Endothelial cell of umbilical vein (primary cell): ENCODE data around the gene NUCKS1.

Experiments
- CTCF ChIP-seq, 2 donors: IDR thresholded peaks; 1 replicate in 1 of 2; 2 replicates in 1 of 2; pipeline ENCODE4 v1.5.1; 2011; ENCODE audit warnings: low read length in 2 of 2, mild to moderate bottlenecking in 2 of 2, moderate library complexity in 2 of 2, control low read depth in 1 of 2, inconsistent platforms in 1 of 2, low read depth in 1 of 2; ENCODE audit not compliant: insufficient read depth in 1 of 2; ENCODE audit errors: extremely low read depth in 1 of 2
- EZH2 ChIP-seq: IDR thresholded peaks from 2 replicates; pipeline ENCODE4 v1.6.1; 2012; ENCODE audit warnings: borderline replicate concordance, low read depth, mild to moderate bottlenecking, moderate library complexity, low read length, inconsistent platforms; ENCODE audit not compliant: severe bottlenecking
- FOS ChIP-seq: IDR thresholded peaks from 2 replicates; pipeline ENCODE4 v1.6.1; 2011; ENCODE audit warnings: mild to moderate bottlenecking, low read length, moderate library complexity, borderline replicate concordance; ENCODE audit not compliant: insufficient read depth
- GATA2 ChIP-seq: IDR thresholded peaks from 2 replicates; pipeline ENCODE4 v1.7.0; 2011; ENCODE audit warnings: low read depth, mild to moderate bottlenecking, moderate library complexity, mixed read lengths, low read length; ENCODE audit not compliant: insufficient read length, insufficient read depth
- MAX ChIP-seq: IDR thresholded peaks from 2 replicates; pipeline ENCODE4 v1.6.1; 2011; ENCODE audit not compliant: insufficient read depth, insufficient read length
- MYC ChIP-seq: IDR thresholded peaks from one replicate; pipeline ENCODE4 v1.6.1; 2011; ENCODE audit warnings: mild to moderate bottlenecking, low read depth, low read length
- POLR2A ChIP-seq: IDR thresholded peaks from 2 replicates; pipeline ENCODE4 v1.6.1; 2012; ENCODE audit warnings: low read depth, mild to moderate bottlenecking, control low read depth, low read length
- POLR2AphosphoS5 ChIP-seq: IDR thresholded peaks from 2 replicates; pipeline ENCODE4 v1.6.1; 2012; ENCODE audit warnings: low read depth, mild to moderate bottlenecking, control low read depth, low read length, moderate library complexity; ENCODE audit not compliant: insufficient read depth

DNA sequence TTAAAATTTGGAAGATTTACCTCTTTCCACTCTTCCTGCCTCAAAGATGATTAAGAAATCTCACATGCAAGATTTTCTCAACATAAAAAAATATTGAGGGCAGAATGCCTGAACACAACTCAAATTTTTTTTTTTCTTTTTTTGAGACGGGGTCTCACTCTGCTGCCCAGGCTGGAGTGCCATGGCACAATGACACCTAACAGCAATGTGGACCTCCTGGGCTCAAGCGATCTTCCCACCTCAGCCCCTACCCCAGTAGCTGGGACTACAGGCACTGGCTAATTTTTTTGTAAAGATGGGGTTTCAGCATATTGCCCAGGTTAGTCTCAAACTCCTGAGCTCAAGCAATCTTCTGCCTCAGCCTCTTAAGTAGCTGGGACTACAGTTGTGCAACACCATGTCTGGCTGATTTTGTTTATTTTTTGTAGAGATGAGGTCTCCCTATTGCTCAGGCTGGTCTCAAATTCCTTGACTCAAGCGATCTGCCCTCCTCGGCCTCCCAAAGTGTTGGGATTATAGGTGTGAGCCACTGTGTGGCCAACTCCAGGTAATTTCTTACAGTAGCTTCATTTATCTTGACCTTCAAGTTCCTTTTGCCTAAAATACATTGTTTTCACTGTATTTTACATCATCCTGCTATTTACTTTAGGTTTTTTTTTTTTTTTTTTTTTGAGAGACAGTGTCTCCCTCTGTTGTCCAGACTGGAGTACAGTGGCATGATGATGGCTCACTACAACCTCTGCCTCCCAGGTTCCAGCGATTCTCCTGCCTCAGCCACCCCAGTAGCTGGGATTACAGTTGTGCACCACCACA is 10.4 kb downstream of the NUCKS1 start:
- no peak for TF ChIP-seq GATA2
- TF ChIP-seq CTCF (IDR thresholded peaks at IDR 0.05; ENCODE audit: extremely low read depth in 1 of 2, insufficient read depth in 1 of 2, low read depth in 1 of 2, low read length in 2 of 2): peak in 1 of 2 donors; percentile 15
- TF ChIP-seq EZH2: no peak
- TF ChIP-seq POLR2AphosphoS5: no peak
- TF ChIP-seq MAX: no peak
- no peak for TF ChIP-seq POLR2A
- no peak for TF ChIP-seq FOS
- TF ChIP-seq MYC: no peak
